ENCODE measurements around the gene NOTCH4.

- TF ChIP-seq CTCF (IDR thresholded peaks at IDR 0.05) (no peak), POLR2A (IDR thresholded peaks at IDR 0.05) (no peak)
Measured at GRCh38 chr6:32222333-32223230, 1.3 kb downstream of the NOTCH4 start.

All from adrenal gland (tissue), 5 donors.